B cell (primary cell): ENCODE results near the gene ZPLD1. TPM values are rescaled to one million over a fixed set of nuclear protein-coding genes. Genes with fewer than 3 reads are reported as not detected.

Experiments
- ATAC-seq: fragments of 200-7000 bp; cut with Tn5 transposase; one replicate; pipeline ENCODE4 v1.10.0; 2021; ENCODE audit warnings: low read depth, mild to moderate bottlenecking, moderate number of reproducible peaks, moderate library complexity
- CTCF ChIA-PET: fragments of 350-600 bp; sonication (Branson Sonifier 250); formaldehyde crosslinking; loops from one replicate; lab custom pipeline; 2021; ENCODE audit warnings: antibody characterized with exemption, inconsistent platforms; lab: Charles Lee
- POLR2A ChIA-PET: fragments of 350-600 bp; sonication (Branson Sonifier 250); formaldehyde crosslinking; loops from one replicate; lab custom pipeline; 2021; ENCODE audit warnings: antibody characterized with exemption; lab: Charles Lee
- DNase-seq: peaks from one replicate; pipeline ENCODE4 v3.0.0; 2013
- H2AFZ ChIP-seq: 2 replicates; pipeline ENCODE4 v1.6.1; 2012; ENCODE audit warnings: mild to moderate bottlenecking, low read depth, low read length; ENCODE audit not compliant: insufficient read depth, poor library complexity, severe bottlenecking
- H3K27ac ChIP-seq, 2 donors: 1 replicate in 1 of 2; 2 replicates in 1 of 2; pipeline ENCODE4 v1.5.1; 2012 to 2013; ENCODE audit warnings: low read length in 2 of 2, mild to moderate bottlenecking in 2 of 2, moderate library complexity in 1 of 2
- H3K27me3 ChIP-seq, 4 experiments: fragments of 200-600 bp in 1 of 4; sonication (generic) in 1 of 4; replicated peaks in 1 of 4; 1 replicate in 2 of 4; 2 replicates in 2 of 4; pipeline versions ENCODE4 v1.6.1 to v1.7.0; 2013 to 2016; ENCODE audit warnings: low read length in 3 of 4, mild to moderate bottlenecking in 2 of 4, mixed read lengths in 1 of 4, moderate library complexity in 1 of 4; ENCODE audit not compliant: insufficient read depth in 4 of 4, control insufficient read depth in 3 of 4; ENCODE audit errors: control extremely low read depth in 1 of 4
- H3K36me3 ChIP-seq, 2 experiments: replicated peaks in 1 of 2; 1 replicate in 1 of 2; 2 replicates in 1 of 2; pipeline versions ENCODE4 v1.6.1 to v1.7.1; 2013; ENCODE audit warnings: low read length in 1 of 2; ENCODE audit not compliant: insufficient read depth in 2 of 2, control insufficient read depth in 1 of 2; ENCODE audit errors: control extremely low read depth in 1 of 2, extremely low read depth in 1 of 2
- H3K4me1 ChIP-seq, 2 donors: fragments of 200-600 bp in 1 of 2; sonication (generic) in 1 of 2; 1 replicate in 1 of 2; 2 replicates in 1 of 2; pipeline versions ENCODE4 v1.5.1 to v1.6.1; 2013 to 2017; ENCODE audit warnings: low read length in 2 of 2; ENCODE audit not compliant: control insufficient read depth in 2 of 2, insufficient read depth in 2 of 2
- H3K4me2 ChIP-seq: replicated peaks from 2 replicates; pipeline ENCODE3; 2012; ENCODE audit warnings: mild to moderate bottlenecking, low read depth, low read length; ENCODE audit not compliant: poor library complexity, severe bottlenecking
- H3K4me3 ChIP-seq, 5 experiments: fragments of 200-600 bp in 1 of 5; sonication (generic) in 1 of 5; 1 replicate in 3 of 5; 2 replicates in 2 of 5; pipeline versions ENCODE4 v1.5.1 to v1.7.0; 2011 to 2016; ENCODE audit warnings: low read length in 4 of 5, mild to moderate bottlenecking in 4 of 5, low read depth in 2 of 5, control low read depth in 1 of 5, moderate library complexity in 1 of 5; ENCODE audit not compliant: insufficient read depth in 1 of 5; ENCODE audit errors: control extremely low read depth in 1 of 5, extremely low read depth in 1 of 5
- H3K79me2 ChIP-seq: fragments of 200-600 bp; sonication (generic); one replicate; pipeline ENCODE4 v1.6.0; 2016; ENCODE audit warnings: low read length; ENCODE audit not compliant: control insufficient read depth, insufficient read depth
- H3K9ac ChIP-seq: fragments of 200-600 bp; sonication (generic); 2 replicates; pipeline ENCODE4 v1.6.1; 2017; ENCODE audit warnings: mild to moderate bottlenecking, low read length, moderate library complexity
- H3K9me3 ChIP-seq, 3 donors: one replicate each; pipeline versions ENCODE4 v1.6.1 to v1.7.1; 2013; ENCODE audit warnings: low read length in 2 of 3; ENCODE audit not compliant: control insufficient read depth in 2 of 3, insufficient read depth in 1 of 3; ENCODE audit errors: control extremely low read depth in 1 of 3
- H4K20me1 ChIP-seq: 2 replicates; pipeline ENCODE4 v1.6.0; 2012; ENCODE audit warnings: mild to moderate bottlenecking, low read length; ENCODE audit not compliant: insufficient read depth, control insufficient read depth, poor library complexity, severe bottlenecking
- H3K27ac Mint-ChIP-seq: one replicate; pipeline ENCODE4 v1.8.0; 2021; ENCODE audit warnings: mixed read lengths
- H3K27me3 Mint-ChIP-seq: one replicate; pipeline ENCODE4 v1.8.0; 2021; ENCODE audit warnings: mixed read lengths
- H3K4me1 Mint-ChIP-seq: one replicate; pipeline ENCODE4 v1.8.0; 2021; ENCODE audit warnings: mixed read lengths
- H3K4me3 Mint-ChIP-seq: one replicate; pipeline ENCODE4 v1.8.0; 2021; ENCODE audit warnings: mixed read lengths
- H3K9me3 Mint-ChIP-seq: one replicate; pipeline ENCODE4 v1.8.0; 2022; ENCODE audit warnings: mixed read lengths; ENCODE audit not compliant: insufficient read depth
- EZH2 ChIP-seq: IDR thresholded peaks from 2 replicates; pipeline ENCODE4 v1.6.1; 2012; ENCODE audit warnings: borderline replicate concordance, low read depth, mild to moderate bottlenecking, moderate library complexity, low read length; ENCODE audit not compliant: insufficient read depth, poor library complexity, severe bottlenecking
- WGBS: methylation state at CpG from one replicate; pipeline ENCODE4 v1.1.5; 2013; ENCODE audit warnings: missing lambda C conversion rate; ENCODE audit not compliant: insufficient coverage; 5-methylcytosine and 5-hydroxymethylcytosine counted together
- intact Hi-C: fragments of 100-400 bp; cut with micrococcal nuclease; formaldehyde crosslinking; loops from one replicate; pipeline ENCODE4 v1.10.0; 2022
- polyA plus RNA-seq: library from polyadenylated mRNA; depleted of rRNA; stranded (reverse); fragments of >200 nt; gene quantifications from 2 replicates; pipeline ENCODE4 v1.2.3, GENCODE V29; 2012
- total RNA-seq, 2 donors: library from RNA; stranded (reverse); fragments of 120-200 nt in 1 of 2; gene quantifications; 1 replicate in 1 of 2; 2 replicates in 1 of 2; pipeline versions ENCODE4 v1.2.3 to v1.2.4, GENCODE V29; 2013 to 2022
- TF ChIP-seq, protein P1 (sequence below): fragments of 200-600 bp; IDR thresholded peaks from one replicate; pipeline ENCODE4 v1.8.0; 2022; ENCODE audit warnings: antibody characterized with exemption, mild to moderate bottlenecking

ZPLD1 gene
- total and polyA plus RNA-seq, 2 donors (not counting 1 experiment from before 2014, with no cell fraction given): not detected

- ChIA-PET CTCF (no interaction called here), POLR2A (no interaction called here)
- no peak overlapping the region for H3K4me3 ChIP-seq
- Mint-ChIP-seq H3K9me3 (no peaks in the 10 kb centered on the region), H3K4me3 (no peak overlapping the region), H3K27ac (no peak overlapping the region), H3K27me3 (peaks cover 3% of the 10 kb centered on the region), H3K4me1 (no peaks in the 10 kb centered on the region)
- DNase-seq: no peak
- no peak for TF ChIP-seq EZH2
- TF ChIP-seq, protein P1, sequence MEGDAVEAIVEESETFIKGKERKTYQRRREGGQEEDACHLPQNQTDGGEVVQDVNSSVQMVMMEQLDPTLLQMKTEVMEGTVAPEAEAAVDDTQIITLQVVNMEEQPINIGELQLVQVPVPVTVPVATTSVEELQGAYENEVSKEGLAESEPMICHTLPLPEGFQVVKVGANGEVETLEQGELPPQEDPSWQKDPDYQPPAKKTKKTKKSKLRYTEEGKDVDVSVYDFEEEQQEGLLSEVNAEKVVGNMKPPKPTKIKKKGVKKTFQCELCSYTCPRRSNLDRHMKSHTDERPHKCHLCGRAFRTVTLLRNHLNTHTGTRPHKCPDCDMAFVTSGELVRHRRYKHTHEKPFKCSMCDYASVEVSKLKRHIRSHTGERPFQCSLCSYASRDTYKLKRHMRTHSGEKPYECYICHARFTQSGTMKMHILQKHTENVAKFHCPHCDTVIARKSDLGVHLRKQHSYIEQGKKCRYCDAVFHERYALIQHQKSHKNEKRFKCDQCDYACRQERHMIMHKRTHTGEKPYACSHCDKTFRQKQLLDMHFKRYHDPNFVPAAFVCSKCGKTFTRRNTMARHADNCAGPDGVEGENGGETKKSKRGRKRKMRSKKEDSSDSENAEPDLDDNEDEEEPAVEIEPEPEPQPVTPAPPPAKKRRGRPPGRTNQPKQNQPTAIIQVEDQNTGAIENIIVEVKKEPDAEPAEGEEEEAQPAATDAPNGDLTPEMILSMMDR: no peak
- intact Hi-C loops: no loop called here
- no peak for ATAC-seq
- WGBS: 87% methylated on average over 6 of the region's 8 CpGs
- H2AFZ ChIP-seq: no peak overlapping the region
- no peak overlapping the region for H3K27ac ChIP-seq
- H3K9me3 ChIP-seq: peaks cover 0 to 10% (median 0%) of the 10 kb centered on the region in 3 donors
- H4K20me1 ChIP-seq: no peaks in the 10 kb centered on the region
- no peaks in the 10 kb centered on the region for H3K79me2 ChIP-seq
- no peak overlapping the region for H3K9ac ChIP-seq
- no peaks in the 10 kb centered on the region for H3K36me3 ChIP-seq
- no peaks in the 10 kb centered on the region for H3K27me3 ChIP-seq
- no peaks in the 10 kb centered on the region for H3K4me1 ChIP-seq
- H3K4me2 ChIP-seq: no peak overlapping the region
These were observed 57.5 kb downstream of the ZPLD1 start for GRCh38 chr3:102492300-102492699.

DNA sequence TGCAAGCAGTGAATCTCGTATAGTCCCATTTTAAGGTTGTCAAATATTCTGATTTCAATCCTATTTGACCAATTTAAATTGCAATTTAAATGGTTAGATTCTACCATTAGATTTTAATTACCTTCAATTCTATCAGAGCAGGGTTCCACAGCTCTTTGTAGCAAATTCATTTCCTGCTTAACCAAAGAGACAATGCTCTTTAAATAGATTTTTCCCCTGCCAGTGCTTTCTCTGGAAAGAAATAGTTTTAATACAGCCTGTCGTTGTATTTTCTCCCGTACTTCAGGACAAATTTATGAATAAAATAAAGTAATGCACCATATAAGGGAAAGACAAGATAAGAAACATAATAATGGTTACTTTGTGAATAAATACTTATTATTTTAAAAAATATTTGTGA, 62.8 kb downstream of the ZPLD1 start:
- no peak overlapping the region for H3K27ac ChIP-seq
- DNase-seq: no peak
- no peaks in the 10 kb centered on the region for H3K79me2 ChIP-seq
- no peaks in the 10 kb centered on the region for H4K20me1 ChIP-seq
- TF ChIP-seq, protein P1: no peak
- TF ChIP-seq EZH2: no peak
- ChIA-PET POLR2A (no interaction called here), CTCF (no interaction called here)
- intact Hi-C loops: no loop called here
- Mint-ChIP-seq H3K4me1 (no peaks in the 10 kb centered on the region), H3K27me3 (peaks cover 7% of the 10 kb centered on the region), H3K9me3 (no peaks in the 10 kb centered on the region), H3K27ac (no peak overlapping the region), H3K4me3 (no peak overlapping the region)
- no peak overlapping the region for H3K4me2 ChIP-seq
- no peak overlapping the region for H3K9ac ChIP-seq
- no peak overlapping the region for H3K4me3 ChIP-seq
- WGBS: no CpG with 5 or more reads among the region's 3 CpGs
- no peaks in the 10 kb centered on the region for H3K4me1 ChIP-seq
- no peaks in the 10 kb centered on the region for H3K36me3 ChIP-seq
- H3K27me3 ChIP-seq: no peaks in the 10 kb centered on the region
- peaks cover 0 to 3% (median 0%) of the 10 kb centered on the region in 3 donors for H3K9me3 ChIP-seq
- ATAC-seq: no peak
- no peak overlapping the region for H2AFZ ChIP-seq
